ENCODE results near the gene ZNF672.

DNA sequence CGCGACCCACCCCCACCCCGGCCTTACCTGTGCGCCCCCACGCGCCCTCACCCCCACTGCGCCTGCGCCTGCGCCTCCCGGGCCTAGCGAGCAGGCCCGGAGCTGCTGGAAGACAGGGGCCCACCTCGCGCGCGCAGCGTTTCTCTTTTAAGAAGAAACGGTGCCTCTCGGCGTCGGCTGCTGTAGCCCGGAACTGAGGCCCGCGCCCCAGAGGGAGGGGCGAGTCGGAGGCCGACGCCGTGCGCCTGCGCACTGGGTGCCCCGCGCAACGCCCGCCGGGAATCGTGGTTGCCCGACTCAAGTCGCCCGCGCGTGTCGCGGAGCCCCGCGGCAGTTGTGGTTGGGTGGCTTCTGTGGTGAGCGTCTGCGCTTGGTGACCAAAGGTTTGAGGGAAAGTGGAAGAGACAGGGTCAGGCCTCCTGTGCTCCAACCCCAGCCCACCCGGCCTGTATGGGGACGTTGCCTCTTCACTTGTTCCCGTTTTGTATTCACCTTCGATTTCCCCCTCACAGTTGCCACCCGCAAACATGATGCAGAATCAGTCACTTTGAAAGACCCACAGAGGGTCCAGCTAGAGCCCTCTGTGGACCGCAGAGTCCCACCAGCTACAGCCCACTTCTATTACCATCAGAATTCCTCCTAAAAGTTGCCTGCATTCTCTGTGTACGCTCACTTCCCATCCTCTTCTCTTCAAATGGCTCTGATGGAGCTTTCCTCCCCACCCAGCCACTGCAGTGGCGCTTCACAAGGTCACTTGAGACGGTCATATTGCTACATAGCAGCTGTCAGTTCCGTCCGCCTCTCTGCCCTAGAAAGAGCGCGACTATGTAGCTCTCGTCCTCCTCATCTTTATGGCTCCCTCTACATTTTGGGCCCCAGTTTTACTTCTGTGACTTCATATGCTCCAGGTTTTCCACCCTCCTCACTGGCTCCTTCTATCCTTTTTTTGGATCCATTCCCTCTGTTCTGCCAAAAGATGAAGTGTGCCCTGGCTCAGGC, 21.2 kb downstream of the ZNF672 start, which contains the start of gene ZNF692:
- TF ChIP-seq, protein P1, sequence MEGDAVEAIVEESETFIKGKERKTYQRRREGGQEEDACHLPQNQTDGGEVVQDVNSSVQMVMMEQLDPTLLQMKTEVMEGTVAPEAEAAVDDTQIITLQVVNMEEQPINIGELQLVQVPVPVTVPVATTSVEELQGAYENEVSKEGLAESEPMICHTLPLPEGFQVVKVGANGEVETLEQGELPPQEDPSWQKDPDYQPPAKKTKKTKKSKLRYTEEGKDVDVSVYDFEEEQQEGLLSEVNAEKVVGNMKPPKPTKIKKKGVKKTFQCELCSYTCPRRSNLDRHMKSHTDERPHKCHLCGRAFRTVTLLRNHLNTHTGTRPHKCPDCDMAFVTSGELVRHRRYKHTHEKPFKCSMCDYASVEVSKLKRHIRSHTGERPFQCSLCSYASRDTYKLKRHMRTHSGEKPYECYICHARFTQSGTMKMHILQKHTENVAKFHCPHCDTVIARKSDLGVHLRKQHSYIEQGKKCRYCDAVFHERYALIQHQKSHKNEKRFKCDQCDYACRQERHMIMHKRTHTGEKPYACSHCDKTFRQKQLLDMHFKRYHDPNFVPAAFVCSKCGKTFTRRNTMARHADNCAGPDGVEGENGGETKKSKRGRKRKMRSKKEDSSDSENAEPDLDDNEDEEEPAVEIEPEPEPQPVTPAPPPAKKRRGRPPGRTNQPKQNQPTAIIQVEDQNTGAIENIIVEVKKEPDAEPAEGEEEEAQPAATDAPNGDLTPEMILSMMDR (conservative IDR thresholded peaks at IDR 0.05; ENCODE audit: low read length): no peak
- TF ChIP-seq EZH2phosphoT487 (IDR thresholded peaks at IDR 0.05; ENCODE audit: borderline replicate concordance): no peak
